ENCODE measurements around the gene AKAP13. TPM values are rescaled to one million over a fixed set of nuclear protein-coding genes. Genes with fewer than 3 reads are reported as not detected.
A peak's percentile ranks its signal among the peaks of the same experiment; 100 is the strongest.
"Not testable (repeated sequence)": the region's sequence is repeated elsewhere in the genome, so short reads cannot be mapped to it uniquely, and the experiment has no call there.

AKAP13 gene
- total RNA-seq, 2 donors from 2014 or later, result 228 to 273 TPM

- H3K9me3 ChIP-seq, result no peaks in the 10 kb centered on the region
- ATAC-seq (ENCODE audit: insufficient number of reproducible peaks, low FRiP score, low read depth) (peak; percentile 19), DNase-seq (ENCODE audit: low spot score) (no peak)
- H3K36me3 ChIP-seq, result no peaks in the 10 kb centered on the region
- peak overlapping the region; percentile 78 to 89 for H3K27ac ChIP-seq
- H3K4me1 ChIP-seq (ENCODE audit: control insufficient read depth in 1 of 2, low read depth in 2 of 2), result peaks cover 15 to 70% of the 10 kb centered on the region in 2 donors
- no peaks in the 10 kb centered on the region for H3K27me3 ChIP-seq (replicated peaks; ENCODE audit: insufficient read depth)
- no peak for TF ChIP-seq CTCF (IDR thresholded peaks at IDR 0.05)
- peak overlapping the region; percentile 68 for H3K4me3 ChIP-seq
These were observed 202.0 kb downstream of the AKAP13 start for GRCh38 chr15:85582131-85583079.

- no peaks in the 10 kb centered on the region for H3K36me3 ChIP-seq
- H3K4me3 ChIP-seq, result peak overlapping the region; percentile 68
- H3K27me3 ChIP-seq (replicated peaks; ENCODE audit: insufficient read depth), result no peaks in the 10 kb centered on the region
- peak overlapping the region; percentile 78 to 89 for H3K27ac ChIP-seq
- DNase-seq (ENCODE audit: low spot score) (no peak), ATAC-seq (ENCODE audit: insufficient number of reproducible peaks, low FRiP score, low read depth) (no peak)
- no peaks in the 10 kb centered on the region for H3K9me3 ChIP-seq
- peaks cover 16 to 68% of the 10 kb centered on the region in 2 donors for H3K4me1 ChIP-seq (ENCODE audit: control insufficient read depth in 1 of 2, low read depth in 2 of 2)
- TF ChIP-seq CTCF (IDR thresholded peaks at IDR 0.05), result no peak
These were observed 203.0 kb downstream of the AKAP13 start for GRCh38 chr15:85583442-85583841.

DNA sequence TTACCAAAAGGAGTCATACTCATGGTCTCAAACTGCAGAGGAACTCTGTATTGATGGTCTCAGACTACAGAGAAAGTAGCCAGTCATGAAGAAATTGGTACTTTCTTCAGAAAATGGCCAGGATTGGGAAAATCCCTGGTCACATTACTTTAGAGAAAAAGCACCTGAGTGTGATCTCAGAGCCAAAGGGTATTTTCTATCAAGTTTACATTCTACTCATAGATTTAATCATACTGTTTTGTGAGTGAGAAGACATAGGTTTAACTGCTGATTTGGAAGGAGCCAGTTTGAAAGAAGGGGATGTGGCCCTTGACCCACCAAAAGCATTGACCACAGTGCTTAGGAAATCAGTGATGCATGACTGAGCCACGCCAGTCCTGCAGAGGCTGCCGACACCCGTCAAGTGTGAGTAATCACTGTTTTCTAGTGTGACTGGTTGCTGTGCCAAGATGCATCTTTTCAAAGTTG is 203.6 kb downstream of the AKAP13 start:
- no peaks in the 10 kb centered on the region for H3K36me3 ChIP-seq
- H3K27me3 ChIP-seq (replicated peaks; ENCODE audit: insufficient read depth), result no peaks in the 10 kb centered on the region
- no peaks in the 10 kb centered on the region for H3K9me3 ChIP-seq
- ATAC-seq (ENCODE audit: insufficient number of reproducible peaks, low FRiP score, low read depth) (no peak), DNase-seq (ENCODE audit: low spot score) (no peak)
- H3K27ac ChIP-seq, result peak overlapping the region in 1 of 2 donors; percentile 89
- peaks cover 20 to 68% of the 10 kb centered on the region in 2 donors for H3K4me1 ChIP-seq (ENCODE audit: control insufficient read depth in 1 of 2, low read depth in 2 of 2)
- peak overlapping the region; percentile 68 for H3K4me3 ChIP-seq
- TF ChIP-seq CTCF (IDR thresholded peaks at IDR 0.05), result no peak

- Histone ChIP-seq H3K9me3 (no peaks in the 10 kb centered on the region), H3K36me3 (no peaks in the 10 kb centered on the region), H3K27me3 (replicated peaks; ENCODE audit: insufficient read depth) (no peaks in the 10 kb centered on the region), H3K4me3 (peak overlapping the region; percentile 68), H3K27ac (no peak overlapping the region), H3K4me1 (ENCODE audit: control insufficient read depth in 1 of 2, low read depth in 2 of 2) (peaks cover 15 to 68% of the 10 kb centered on the region in 2 donors)
- TF ChIP-seq CTCF (IDR thresholded peaks at IDR 0.05), result no peak
- no peak for DNase-seq (ENCODE audit: low spot score)
- no peak for ATAC-seq (ENCODE audit: insufficient number of reproducible peaks, low FRiP score, low read depth)
These were observed 204.5 kb downstream of the AKAP13 start for GRCh38 chr15:85584872-85585271.

GRCh38 chr15:85586196-85586595 is 205.8 kb downstream of the AKAP13 start:
- not testable (repeated sequence) for H3K36me3 ChIP-seq; H3K4me3 ChIP-seq; H3K27ac ChIP-seq; H3K27me3 ChIP-seq (replicated peaks; ENCODE audit: insufficient read depth); DNase-seq (ENCODE audit: low spot score); H3K9me3 ChIP-seq; ATAC-seq (ENCODE audit: insufficient number of reproducible peaks, low FRiP score, low read depth)
- peaks cover 22 to 68% of the 10 kb centered on the region in 2 donors for H3K4me1 ChIP-seq (ENCODE audit: control insufficient read depth in 1 of 2, low read depth in 2 of 2)

Data from thoracic aorta (tissue), 2 donors.